Embryonic facial prominence (tissue), 1 donor: ENCODE measurements around the gene SLC2A1.

Experiments
- DNase-seq: peaks from one replicate; pipeline ENCODE4 v3.0.0-alpha.2; 2016; ENCODE audit errors: extremely low spot score

SLC2A1 gene

DNA sequence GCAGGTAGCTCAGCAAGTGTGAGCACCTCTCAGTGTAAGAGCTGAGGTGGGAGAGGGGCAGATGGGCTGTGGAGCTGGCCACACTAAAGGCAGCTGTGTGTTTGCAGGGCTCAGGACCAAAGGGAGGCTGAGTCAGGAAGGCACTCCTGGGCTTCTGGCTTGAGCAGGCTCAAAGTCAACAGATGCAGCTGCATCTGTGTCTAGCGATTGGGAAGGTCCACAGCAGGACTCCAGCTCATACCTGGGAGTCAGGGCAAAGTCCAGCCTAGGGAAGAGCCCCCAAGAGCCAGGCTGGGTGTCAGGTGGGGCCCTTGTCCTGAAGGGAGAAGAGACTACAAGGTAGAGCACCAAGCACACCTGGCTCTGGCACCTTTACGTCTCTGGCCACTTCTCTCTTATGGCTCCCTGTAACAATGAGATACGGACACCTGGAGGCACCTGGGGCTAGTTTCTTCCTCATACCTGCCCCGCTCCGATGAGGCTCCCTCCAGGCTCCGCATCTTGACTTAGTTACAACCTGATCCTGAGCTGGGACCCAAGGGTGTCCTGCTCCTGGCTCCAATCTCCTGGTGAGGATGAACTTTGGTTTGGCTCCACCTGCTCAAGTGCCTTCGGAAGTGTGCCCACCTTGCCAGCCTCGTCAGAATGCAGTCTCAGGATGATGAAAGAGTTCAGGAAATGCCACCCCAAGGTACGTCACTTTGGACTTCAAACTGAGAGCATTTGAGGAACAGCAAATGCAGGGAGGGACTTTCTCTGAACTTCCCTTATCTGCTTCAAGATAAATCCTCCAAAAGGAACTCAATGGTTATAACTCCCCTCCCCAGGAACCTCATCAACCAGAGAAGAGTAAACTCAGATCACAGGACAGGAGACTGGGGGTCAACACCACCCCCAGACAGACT, 21.5 kb upstream of the SLC2A1 start:
- no peak for DNase-seq

GRCh38 chr1:42979036-42979430, 20.4 kb upstream of the SLC2A1 start:
- DNase-seq = no peak

DNA sequence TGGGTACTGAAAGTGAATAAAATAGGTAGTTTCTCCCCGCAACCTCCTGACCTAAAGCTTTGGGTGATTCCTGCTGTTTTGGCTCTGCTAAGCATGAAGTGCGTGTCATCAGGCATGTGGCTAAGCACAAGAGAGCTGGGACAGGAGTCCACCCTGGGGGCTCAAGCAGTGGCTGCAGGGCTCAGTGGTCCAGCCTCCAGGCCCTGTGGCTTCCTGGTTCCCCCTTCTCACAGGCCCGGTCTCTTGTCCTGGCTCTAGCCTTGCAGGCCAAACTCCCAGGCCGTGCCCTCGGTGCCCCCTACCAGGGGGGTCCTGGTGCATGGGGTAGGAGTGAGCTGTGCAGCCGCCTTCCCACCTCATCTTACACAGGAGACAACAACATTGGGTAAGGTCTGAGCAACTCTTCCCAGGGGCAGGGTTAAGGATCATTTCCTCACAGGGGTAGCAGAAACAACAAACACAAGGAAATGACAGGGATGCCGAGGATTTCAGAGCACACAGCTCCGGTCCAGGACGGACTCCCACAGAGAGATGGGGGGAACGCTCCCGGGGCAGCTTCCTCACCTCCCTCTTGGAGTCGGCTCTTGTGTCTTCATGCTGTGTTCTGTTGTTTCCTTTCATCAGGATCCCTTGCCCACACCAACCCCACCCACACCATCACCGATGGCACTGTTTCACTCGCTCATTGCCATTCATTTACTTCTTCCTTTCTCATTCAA, 19.8 kb upstream of the SLC2A1 start:
- no peak for DNase-seq

DNA sequence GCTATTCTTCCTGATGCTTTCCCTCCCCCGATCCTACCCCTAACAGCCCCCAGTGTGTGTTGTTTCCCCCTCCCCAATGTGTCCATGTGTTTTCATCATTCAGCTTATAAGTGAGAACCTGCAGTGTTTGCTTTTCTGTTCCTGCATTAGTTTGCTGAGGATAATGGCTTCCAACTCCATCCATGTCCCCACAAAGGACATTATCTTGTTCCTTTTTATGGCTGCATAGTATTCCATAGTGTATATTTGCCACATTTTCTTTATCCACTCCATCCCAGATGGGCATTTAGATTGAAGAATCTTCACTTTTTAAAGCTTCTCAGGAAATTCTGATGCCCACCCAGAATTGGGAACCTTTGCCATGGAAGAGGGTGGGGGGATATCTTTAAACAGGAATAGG, 19.0 kb upstream of the SLC2A1 start:
- no peak for DNase-seq

DNA sequence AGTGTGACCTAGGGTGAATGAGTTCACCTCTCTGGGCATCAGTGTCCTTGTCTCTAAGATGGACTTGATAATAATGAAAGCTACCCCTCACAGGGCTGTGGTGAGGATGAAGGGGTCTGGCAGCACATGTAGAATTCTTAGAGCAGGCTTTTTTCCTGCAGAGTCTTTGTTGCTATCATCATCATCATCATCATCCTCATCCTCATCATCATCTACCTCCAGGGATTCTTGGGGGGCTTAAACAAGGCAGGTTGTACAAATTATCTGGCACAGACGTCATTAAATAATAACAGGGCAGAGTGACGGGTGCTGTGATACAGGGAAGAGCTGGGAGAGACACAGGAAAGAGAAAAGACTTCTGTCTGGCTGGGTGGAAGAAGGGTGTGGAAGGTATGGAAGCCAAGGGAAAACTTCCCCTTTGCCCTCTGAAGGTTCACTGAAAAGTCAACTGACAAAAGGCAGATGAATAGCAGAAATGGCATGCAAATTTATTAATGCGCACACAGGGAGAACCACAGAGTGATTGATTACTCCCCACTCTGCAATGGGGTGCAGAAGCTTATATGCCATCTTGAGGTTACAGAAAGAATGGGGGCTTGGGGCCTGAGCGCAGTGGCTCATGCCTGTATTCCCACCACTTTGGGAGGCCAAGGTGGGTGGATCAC, 17.0 kb upstream of the SLC2A1 start:
- DNase-seq = no peak

- no peak for DNase-seq
Observed at GRCh38 chr1:42974767-42975437, 16.2 kb upstream of the SLC2A1 start.

- no peak for DNase-seq
Observed at GRCh38 chr1:42973799-42974198, 15.1 kb upstream of the SLC2A1 start.

DNA sequence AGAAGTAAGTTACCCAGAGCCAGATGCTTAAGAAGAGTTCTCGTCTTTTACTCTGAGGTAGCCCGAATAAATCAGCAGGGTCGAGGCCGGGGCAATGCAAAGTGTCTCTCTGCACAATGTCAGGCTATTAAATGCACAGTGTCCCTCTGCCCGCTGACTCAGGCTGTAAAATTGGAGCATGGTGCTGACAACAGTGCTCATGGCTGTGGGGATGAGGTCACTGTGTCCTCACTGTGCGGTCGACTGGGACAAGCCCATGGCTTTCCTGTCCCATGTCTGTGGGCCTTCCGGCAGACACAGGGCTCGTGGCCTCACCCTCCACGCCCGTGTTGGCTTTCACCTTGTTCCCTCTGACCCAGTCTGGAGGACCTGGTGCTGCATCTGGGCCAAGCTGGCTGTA, 14.6 kb upstream of the SLC2A1 start:
- DNase-seq = no peak

- no peak for DNase-seq
Observed at GRCh38 chr1:42971841-42972291, 13.2 kb upstream of the SLC2A1 start.

GRCh38 chr1:42970143-42970542, 11.5 kb upstream of the SLC2A1 start:
- DNase-seq = no peak

GRCh38 chr1:42968654-42969053, 10.0 kb upstream of the SLC2A1 start:
- no peak for DNase-seq

GRCh38 chr1:42966688-42967612, 8.3 kb upstream of the SLC2A1 start:
- no peak for DNase-seq

DNA sequence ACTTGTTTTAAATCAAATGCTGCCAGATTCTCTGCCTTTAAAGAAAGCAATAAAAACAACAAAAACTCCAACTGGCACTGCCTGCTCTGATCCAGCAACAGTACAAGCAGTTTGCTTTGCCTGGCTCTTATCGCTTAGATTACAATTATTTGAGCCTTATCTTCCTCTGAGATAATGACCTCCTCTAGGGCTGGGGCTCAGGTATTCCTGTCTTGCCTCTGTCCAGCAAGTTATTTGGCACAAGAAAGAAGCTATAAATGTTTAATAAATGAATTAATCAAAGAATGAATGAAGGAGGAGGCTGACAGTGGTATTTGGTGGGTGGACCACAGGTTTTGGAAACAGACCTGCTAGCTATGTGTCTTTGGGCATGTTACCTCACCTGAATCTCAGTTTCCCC, 6.7 kb upstream of the SLC2A1 start:
- no peak for DNase-seq

DNA sequence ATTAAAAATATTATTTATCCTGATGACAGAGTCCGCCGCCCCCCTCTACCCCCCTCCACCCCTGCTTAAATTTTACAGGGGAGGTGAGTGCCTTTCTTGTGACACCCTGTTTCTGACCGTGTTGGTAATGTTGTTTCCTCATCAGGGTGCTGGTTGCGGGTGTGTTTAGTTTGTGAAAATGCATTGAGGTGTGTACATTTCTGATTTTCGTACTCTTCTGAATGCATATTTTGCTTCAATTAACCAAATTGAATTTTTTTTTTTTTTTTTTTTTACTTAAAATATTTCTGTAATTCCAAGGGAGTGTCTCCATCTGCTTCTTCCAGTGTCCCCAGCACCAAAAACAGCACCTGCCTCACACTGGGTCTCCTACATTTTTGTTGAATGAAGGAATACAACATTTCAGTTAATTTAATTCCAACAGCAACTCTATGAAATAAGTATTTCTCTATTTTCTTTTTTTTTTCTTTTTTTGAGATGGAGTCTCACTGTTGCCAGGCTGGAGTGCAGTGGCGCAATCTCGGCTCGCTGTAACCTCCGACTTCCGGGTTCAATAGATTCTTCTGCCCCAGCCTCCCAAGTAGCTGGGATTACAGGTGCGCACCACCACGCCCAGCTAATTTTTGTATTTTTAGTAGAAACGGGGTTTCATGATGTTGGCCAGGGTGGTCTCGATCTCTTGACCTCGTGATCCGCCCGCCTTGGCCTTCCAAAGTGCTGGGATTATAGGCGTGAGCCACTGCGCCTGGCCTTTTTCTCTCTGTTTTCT, 5.6 kb upstream of the SLC2A1 start:
- no peak for DNase-seq

DNA sequence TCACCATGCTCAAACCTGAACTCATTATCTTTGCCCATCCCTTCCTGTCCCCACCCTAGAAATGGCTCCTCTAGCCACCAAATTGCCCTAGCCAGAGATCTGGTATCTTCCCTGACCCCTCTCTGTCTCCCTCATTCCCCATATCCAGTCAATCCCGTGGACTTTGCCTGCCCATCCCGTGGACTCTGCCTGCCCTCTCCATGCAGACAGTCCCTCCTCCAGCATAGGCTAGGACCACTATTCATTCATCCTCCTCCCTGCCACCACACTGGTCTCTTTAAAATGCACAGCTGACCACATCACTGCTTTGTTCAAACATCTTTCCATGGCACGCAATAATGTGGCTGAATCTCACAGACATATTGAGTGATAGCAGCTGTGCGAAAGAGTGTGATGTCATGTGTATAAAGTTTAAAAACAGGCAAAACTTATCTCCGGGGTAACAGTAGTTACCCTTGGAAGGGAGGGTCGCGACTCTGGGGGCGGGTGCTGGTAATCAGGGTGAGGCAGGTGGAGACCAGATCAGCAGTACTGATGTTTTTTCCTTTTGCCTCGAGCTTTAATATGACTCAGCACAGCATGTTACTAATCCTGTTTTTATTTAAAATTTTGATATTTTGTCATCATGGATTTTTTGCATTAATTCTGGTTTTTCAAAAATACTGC, 4.8 kb upstream of the SLC2A1 start:
- no peak for DNase-seq

DNA sequence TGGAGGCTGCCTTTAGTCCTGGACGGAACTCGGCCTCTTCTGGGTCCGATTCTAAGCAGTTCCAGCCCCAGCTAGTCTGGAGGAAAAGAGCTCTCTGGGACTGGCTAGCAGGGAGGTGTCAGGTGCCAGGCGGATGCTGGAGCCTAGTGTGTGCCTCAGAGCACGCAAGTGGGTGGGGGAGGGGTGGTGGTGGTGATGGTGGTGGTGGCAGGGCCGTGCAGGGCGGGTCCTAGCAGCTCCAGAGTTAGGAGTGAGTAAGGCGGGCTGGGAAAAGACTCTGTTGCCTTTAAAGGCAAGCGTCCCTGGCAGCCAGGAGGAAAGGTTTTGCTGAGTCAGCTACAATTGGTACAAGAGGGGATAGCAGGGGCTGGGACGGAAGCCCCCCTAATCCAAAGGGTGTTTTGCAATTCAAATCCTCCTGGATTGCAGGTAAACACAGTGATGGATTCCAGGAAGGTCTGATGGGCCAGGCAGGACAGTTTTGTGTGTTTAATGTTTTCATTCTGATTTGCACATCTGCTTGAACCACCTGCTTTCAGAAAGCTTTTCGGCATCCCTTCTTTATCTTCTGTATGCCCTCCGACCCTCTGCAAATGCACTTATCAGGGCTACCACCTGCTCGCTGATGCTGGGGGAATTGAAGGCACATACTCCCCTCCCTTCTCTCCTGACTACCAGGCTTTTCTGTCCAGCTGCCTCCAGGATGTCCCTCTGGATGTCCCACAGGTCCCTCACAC, 4.1 kb upstream of the SLC2A1 start:
- no peak for DNase-seq

DNA sequence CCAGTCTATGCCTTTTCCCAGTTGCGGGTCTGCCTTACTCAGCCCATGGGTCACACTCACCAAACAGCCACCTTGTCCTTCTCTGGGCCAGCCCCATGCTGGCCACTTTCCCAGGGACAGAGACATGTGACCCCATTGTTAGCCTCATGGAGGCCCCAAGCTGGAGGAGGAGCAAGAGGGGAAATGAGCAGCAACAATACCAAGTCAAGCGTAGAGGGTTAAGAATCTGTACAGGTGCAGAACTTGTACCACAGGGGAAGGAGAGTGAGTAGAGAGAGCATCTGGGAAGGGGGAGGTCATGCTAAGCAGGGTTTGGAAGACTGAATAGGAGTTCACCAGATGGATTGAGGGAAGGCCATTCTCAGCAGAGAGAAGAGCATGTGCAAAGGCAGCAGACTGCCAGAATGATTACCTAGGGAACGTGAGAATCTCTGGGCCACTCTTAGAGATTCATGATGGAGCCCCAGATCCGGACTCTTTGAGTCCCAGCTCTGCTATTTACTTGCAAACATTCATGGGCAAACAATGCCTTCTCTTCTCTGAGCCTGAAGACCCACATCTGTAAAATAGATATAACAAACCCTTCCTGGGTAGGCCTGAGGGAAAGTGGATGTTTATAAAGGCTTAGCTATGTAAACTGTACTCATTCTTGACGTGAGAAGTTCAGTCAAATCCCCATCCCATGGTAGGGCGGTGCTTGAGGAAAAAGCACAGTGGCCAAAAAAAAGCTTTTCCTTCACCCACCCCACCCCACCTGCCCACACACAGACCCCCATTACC, 2.8 kb upstream of the SLC2A1 start:
- no peak for DNase-seq
